NCI-H774 (cell line): ENCODE measurements around the gene MRPL23.
"Not testable (repeated sequence)": the region's sequence is repeated elsewhere in the genome, so short reads cannot be mapped to it uniquely, and the experiment has no call there.

Experiments
- DNase-seq: peaks from one replicate; lab custom pipeline; 2025; lab: John Stamatoyannopoulos, UW

MRPL23 gene

GRCh38 chr11:1933416-1934334 lies 13.5 kb upstream of the MRPL23 start:
- no peak for DNase-seq

GRCh38 chr11:1934335-1935155 lies 12.6 kb upstream of the MRPL23 start:
- DNase-seq: no peak

- no peak for DNase-seq
These were observed 11.7 kb upstream of the MRPL23 start for GRCh38 chr11:1935156-1936071.

GRCh38 chr11:1936072-1936780 lies 10.9 kb upstream of the MRPL23 start:
- DNase-seq: no peak

- DNase-seq: no peak
These were observed 10.1 kb upstream of the MRPL23 start for GRCh38 chr11:1936781-1937615.

- no peak for DNase-seq
These were observed 9.4 kb upstream of the MRPL23 start for GRCh38 chr11:1937616-1938342.

GRCh38 chr11:1938343-1939005 lies 8.7 kb upstream of the MRPL23 start:
- no peak for DNase-seq

- DNase-seq: no peak
These were observed 8.0 kb upstream of the MRPL23 start for GRCh38 chr11:1939006-1939625.

- not testable (repeated sequence) for DNase-seq
These were observed 7.3 kb upstream of the MRPL23 start for GRCh38 chr11:1939788-1940187.

- no peak for DNase-seq
These were observed 4.4 kb upstream of the MRPL23 start for GRCh38 chr11:1942558-1943260.

- no peak for DNase-seq
These were observed 3.6 kb upstream of the MRPL23 start for GRCh38 chr11:1943576-1943975.

- no peak for DNase-seq
These were observed 3.2 kb upstream of the MRPL23 start for GRCh38 chr11:1943977-1944376.

GRCh38 chr11:1947592-1948237 lies 583 bp downstream of the MRPL23 start:
- DNase-seq: no peak

- no peak for DNase-seq
These were observed 1.3 kb downstream of the MRPL23 start for GRCh38 chr11:1948389-1948788.

GRCh38 chr11:1949302-1949701 lies 2.2 kb downstream of the MRPL23 start:
- DNase-seq: no peak

GRCh38 chr11:1949922-1950321 lies 2.8 kb downstream of the MRPL23 start:
- DNase-seq: no peak

- no peak for DNase-seq
These were observed 5.8 kb downstream of the MRPL23 start for GRCh38 chr11:1952806-1953482.
